Astrocyte (in vitro differentiated cells and primary cell): Measurements from ENCODE around the gene ADM5.

Experiments
- CTCF ChIP-seq: IDR thresholded peaks from 2 replicates; pipeline ENCODE4 v1.5.1; 2011; ENCODE audit warnings: low read depth, mild to moderate bottlenecking, inconsistent platforms, low read length, moderate library complexity; ENCODE audit not compliant: insufficient read depth
- EZH2 ChIP-seq: IDR thresholded peaks from 2 replicates; pipeline ENCODE4 v1.6.1; 2012; ENCODE audit warnings: mild to moderate bottlenecking, low read length, inconsistent platforms; ENCODE audit not compliant: insufficient read depth

- TF ChIP-seq EZH2 (no peak), CTCF (no peak)
These were observed 24.4 kb upstream of the ADM5 start for GRCh38 chr19:49665036-49665350.
